NCI-H2029 (cell line): ENCODE results near the gene ATP13A3.
"Not testable (repeated sequence)": the region's sequence is repeated elsewhere in the genome, so short reads cannot be mapped to it uniquely, and the experiment has no call there.

Experiments
- DNase-seq: peaks from one replicate; lab custom pipeline; 2025; lab: John Stamatoyannopoulos, UW

The ATP13A3 gene

DNA sequence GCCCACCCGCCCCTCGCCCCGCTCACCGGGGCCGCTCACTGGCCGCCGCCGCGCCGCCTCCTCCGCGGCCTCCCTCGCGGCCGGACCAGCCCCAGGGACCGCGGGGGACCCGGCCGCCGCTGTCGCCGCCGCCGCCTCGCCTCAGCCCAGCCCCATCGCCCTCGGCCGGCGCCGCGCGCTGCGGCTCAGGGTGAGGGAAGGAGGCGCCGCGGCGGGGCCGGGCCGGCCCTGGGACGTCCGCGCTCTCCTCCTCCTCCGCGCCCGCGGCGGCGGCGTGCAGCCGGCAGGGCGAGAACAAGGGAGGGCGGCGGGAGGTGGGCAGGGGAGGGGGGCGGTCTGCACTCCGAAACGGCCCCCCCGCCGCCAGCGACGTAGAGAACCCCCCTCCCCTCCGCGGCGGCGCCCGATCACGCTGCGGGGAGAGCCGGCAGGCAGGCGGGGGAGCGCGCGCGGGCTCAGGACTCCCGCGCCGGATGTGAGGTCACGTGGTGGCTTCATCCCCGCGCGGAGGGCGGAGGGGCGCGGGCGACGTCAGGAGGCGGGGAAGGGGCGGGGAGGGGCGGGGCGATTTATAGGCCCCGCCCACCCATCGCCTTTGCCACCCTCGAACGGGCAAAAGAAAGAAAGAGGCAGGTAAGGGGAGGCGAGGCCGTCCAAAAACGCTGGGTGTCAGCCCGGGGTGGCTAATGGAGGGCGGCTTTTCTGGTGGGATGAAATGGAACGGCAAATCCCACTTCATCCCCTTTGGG lies at the start of gene ATP13A3:
Gene ATP13A3 (minus strand): TSS at position 463 of the 749 bp plus-strand sequence. CDS start 24,812 bp downstream, outside the sequence.
- DNase-seq = peak; percentile 87

DNA sequence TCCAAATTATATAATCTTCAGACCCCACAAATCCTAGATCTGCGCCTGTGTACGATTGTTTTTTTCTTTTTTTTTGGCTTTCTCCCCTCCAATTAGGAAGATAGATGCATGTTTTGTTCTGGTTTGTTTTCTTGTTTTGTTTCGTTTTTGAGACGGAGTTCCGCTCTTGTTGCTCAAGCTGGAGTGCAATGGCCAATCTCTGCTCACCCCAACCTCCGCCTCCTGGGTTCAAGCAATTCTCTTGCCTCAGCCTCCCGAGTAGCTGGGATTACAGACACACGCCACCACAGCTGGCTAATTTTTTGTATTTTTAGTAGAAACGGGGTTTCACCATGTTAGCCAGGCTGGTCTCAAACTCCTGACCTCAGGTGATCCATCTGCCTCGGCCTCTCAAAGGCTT lies 48.4 kb upstream of the ATP13A3 start:
- not testable (repeated sequence) for DNase-seq

DNA sequence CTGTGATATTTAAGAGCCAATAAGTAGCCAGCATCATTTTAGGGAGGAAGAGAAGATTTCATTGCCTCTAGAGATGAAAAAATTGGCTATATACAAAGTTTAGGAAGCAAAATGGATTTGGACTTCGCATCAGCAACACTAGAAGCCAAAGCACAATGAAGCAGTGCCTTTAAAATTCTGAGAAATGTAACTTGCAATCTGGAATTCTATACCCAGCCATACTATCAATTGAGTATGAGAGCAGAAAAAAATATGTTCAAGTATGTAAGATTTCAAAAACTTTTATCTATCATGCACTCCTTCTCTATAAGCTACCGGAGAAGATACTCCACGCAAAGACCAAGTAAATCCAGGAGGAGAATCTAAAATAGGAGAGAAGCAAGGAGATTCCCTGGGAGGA lies 47.4 kb upstream of the ATP13A3 start:
- DNase-seq = no peak

DNA sequence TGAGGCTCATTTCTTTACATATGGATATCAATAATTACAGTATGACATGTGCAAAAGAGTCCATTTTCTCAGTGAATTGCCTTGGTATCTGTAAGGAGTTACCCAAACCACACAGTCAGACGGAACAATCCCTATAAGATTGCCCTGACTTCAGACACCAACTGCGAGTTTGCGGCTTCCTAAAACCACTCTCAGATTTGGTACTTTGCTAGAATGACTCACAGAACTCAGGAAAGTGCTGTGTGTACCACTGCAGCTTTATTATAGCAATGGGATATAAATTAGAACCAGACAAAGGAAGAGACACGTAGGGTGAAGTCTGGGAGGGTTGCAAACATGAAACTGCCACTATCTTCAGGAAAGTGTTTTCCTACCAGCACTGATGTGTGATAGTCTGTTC lies 45.8 kb upstream of the ATP13A3 start:
- DNase-seq = no peak

DNA sequence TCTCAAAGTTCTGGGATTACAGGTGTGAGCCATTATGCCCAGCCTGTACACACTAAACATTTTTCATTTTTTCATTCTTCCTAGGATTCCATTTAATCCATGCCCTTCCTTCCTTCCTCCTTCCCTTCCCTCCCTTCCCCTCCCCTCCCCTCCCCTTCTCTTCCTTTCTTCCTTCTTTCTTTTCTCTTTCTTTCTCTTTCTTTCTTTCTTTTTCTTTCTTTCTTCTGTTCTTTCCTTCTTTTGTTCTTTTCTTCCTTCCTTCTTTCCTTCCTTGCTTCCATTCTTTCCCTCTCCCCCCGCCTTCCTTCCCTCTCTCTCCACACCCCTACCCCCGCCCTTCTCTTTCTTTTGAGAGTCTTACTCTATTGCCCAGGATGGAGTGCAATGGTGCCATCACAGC lies 40.9 kb upstream of the ATP13A3 start:
- no peak for DNase-seq

DNA sequence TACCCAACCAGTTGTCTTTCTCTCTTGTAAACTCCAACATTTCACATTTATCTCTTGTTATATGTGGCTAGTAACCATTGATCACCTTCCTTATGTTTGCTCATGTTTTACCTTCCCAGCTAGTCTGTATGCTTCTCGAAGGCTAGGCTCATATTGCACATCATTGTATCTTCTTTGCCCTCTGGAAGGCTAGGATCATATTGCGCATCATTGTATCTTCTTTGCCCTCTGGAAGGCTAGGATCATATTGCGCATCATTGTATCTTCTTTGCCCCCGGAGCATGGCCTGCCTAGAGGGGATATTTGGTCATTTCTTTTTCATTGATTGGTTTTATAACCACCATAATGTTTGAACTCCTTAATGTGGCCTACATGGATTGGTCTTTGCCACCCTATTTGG lies 39.4 kb upstream of the ATP13A3 start:
- no peak for DNase-seq

DNA sequence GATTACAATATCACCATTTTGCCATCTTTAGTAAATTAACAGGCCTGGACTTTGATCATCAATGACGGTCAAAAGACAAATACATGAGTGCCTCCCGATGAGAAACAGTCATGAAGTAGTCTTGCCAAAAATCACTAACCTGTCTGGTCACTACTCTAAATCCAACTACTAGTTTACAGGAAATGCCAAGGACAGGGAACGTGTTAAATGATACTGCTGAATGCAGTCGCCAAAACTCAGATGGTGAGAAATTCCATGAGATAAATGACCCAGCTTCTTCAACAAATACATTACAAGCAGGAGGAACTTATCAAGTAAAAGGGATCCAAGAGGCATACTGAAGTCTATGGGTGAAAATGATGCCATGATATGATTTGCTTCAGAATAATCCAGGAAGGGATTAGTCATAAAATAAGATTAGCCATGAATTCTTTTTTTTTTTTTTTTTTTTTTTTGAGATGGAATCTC lies 35.8 kb upstream of the ATP13A3 start:
- no peak for DNase-seq

DNA sequence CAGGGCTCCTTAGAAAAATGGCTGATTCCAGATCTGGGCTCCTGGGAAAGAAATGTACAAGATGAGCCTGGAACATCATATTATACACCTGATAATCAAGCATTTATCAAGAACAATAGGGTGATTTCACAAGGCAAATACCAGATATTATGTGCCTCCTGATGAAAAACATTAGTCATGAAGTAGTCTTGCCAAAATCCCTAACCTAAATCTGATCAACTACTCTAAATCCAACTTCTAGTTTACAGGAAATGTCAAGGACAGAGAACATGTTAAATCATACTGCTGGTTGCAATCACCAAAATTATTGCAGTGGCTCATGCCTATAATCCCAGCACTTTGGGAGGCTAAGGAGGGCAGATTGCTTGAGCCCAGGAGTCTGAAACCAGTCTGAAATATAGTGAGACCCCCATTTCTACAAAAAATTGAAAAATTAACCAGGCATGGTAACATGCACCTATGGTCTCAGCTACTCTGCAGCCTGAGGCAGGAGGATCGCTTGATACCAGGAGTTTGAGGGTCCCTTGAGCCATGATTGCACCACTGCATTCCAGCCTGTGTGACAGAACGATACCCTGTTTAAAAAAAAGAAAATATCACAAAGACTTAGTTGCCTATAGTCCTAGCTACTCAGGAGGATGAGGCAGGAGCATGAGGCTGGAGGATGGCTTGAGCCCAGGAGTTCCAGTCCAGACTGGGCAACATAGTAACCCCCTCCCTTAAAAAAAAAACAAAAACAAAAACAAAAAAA lies 34.9 kb upstream of the ATP13A3 start:
- no peak for DNase-seq

DNA sequence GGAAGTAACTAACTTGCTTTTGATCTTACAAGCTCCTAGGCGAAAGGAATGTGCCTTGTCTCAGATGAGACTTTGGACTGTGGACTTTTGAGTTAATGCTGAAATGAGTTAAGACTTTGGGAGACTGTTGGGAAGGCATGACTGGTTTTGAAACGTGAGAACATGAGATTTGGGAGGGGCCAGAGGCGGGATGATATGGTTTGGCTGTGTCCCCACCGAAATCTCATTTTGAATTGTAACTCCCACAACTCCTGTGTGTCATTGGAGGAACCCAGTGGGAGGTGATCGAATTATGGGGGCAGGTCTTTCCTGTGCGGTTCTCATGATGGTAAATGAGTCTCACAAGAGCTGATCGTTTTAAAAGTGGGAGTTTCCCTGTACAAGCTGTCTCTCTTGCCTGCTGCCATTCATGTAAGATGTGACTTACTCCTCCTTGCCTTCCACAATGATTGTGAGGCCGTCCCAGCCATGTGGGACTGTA lies 33.9 kb upstream of the ATP13A3 start:
- DNase-seq = not testable (repeated sequence)

DNA sequence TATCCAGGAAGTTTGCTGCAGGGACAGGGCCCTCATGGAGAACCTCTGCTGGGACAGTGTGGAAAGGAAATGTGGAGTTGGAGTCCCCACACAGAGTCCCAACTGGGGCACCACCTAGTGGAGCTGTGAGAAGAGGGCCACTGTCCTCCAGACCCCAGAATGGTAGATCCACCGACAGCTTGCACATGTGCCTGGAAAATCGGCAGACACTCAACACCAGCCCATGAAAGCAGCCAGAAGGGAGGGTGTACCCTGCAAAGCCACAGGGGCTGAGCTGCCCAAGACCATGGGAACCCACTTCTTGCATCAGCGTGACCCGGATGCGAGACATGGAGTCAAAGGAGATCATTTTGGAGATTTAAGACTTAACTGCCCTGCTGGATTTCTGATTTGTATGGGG lies 33.4 kb upstream of the ATP13A3 start:
- DNase-seq = not testable (repeated sequence)

DNA sequence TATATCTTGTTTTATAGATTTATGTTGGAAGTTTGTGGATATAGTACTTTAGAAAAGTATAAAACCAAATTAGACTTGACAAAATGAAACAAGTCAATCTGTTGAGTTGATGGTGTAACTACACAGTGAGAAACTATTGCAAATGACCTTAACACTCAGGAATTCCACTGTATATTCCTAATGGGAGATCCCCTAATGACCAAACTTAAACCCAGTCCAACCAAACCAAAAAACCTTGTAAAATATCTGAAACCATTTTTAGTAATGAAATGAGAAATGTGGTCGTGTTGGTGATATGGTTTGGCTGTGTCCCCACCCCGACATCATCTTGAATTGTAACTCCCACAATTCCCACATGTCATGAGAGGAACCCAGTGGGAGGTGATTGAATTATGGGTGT lies 31.9 kb upstream of the ATP13A3 start:
- DNase-seq = no peak

DNA sequence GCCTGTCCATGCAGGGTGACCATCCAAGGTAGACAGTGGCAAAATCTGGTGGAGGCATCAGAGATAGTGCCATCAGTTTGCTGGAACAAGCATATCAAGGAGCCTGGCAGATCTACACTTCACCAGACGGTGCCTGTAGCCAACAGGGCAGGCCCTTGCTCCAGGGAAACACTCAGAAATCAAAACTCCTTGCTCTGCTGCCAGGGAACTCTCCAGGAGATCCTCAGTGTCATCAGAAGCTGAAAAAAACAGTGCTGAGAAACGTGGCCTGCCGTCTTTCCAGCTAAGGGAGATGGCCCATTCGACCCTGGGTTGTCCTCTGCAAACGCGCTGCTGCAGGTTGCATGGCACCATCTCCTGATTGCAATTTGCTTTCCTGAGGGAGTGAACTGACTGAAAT lies 30.5 kb upstream of the ATP13A3 start:
- no peak for DNase-seq

DNA sequence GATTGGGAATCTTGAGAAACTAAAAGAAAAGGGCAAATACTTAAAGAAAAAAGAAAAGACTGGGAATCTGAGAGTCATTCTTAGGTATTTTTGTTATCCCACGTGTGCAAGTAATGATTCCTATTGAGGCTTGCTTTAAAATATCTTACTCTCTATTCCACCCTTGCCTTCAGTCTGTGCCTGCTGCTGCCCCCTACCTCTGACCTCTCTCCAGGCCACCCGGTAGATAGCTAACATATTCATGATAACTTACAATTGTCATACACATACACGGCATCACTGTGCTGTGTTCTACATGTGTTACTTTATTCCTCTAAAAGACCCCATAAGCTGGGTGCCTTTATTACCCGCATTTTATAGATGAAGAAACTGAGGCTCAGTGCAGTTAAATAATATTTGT lies 27.8 kb upstream of the ATP13A3 start:
- DNase-seq = no peak

DNA sequence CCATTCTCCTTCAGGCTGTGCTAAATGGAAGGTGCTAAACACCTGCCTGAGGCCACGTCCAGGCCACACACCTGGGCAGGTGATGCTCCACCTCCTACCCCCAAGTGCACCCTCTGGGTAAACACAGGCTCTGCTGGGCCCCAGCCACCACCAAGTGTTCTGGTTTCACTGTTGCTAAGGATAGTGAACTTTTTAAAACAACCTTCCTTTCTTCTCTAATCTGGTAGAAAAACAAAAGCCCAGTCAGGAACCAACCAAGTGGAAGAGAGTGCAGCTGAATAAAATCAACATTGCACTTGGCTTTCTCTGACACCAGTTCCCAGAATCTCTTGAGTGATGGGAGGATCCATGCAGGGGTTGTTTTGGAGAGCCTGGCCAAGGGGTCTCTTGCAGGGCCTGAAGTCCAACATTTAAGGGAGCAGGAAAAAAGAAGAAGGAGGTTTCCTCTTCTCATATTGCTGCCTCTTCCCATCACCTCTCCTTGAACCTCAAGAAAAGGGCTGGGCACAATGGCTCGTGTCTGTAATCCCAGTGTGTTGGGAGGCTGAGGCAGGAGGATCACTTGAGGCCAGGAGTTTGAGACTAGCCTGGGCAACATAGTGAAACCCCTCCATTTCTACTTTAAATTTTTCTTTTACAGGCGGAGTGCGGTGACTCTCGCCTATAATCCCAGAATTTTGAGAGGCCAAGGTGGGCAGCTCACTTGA lies 26.2 kb upstream of the ATP13A3 start:
- peak; percentile 96 for DNase-seq

DNA sequence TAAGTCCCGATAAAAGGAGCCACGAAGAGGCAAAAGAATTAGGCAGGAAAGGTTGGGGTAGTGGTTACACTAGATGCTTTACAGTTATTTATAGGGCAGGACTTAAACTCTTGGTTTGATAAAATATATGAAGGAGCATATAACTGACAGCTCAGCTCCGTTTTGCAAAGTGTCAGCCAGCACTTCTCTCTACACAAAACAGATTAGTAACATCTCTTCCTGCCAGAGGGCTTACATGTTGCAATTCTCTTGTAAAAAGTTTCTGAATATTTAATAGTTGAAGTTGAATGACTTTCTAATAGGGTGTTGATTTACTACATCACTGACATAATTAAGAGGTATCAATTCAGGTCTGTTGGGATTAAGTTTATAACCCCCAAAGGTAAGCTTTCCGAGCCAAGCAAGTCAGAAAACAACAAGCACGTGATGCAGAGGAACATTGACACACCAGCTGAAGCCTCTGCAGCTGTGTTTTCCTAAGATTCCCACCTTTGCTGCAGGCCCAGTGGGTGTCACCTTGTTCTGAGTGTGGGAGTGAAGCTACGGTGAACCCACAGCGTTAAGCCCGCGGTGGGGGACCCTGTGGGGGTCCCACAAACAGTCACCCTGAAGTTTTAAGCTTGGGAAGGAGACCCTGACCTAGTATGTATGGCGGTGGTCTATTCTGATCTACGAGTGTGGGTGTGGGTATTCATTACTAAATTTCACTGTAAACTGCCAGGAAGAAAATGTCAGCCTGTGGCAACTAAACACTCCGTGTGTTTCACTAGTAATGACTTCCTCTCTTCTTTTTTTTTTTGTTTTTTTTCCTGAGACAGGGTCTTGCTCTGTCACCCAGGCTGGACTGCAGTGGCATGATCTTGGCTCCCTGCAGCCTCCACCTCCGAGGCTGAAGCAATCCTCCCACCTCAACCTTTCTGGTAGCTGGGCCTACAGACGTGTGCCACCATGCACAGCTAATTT lies 22.0 kb upstream of the ATP13A3 start:
- no peak for DNase-seq

DNA sequence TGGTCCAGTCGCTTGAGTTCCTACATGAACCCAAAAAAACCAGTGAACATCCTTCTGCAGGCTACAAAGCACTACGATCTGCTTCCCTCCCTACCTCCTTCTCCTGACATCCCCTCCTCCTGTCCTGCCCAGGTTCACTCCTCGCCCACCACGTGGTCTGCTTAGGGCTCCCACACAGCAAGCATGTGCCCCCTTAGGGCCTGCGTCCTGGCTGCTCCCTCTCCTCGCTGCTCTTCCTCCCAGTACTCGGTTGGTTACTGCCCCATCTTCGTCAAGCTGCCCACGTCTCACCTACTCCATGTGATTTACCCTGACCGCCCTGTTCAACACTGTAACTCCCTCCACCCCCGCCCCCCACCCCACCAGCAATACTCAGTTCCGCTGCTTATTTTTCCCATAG lies 20.8 kb upstream of the ATP13A3 start:
- DNase-seq = no peak

DNA sequence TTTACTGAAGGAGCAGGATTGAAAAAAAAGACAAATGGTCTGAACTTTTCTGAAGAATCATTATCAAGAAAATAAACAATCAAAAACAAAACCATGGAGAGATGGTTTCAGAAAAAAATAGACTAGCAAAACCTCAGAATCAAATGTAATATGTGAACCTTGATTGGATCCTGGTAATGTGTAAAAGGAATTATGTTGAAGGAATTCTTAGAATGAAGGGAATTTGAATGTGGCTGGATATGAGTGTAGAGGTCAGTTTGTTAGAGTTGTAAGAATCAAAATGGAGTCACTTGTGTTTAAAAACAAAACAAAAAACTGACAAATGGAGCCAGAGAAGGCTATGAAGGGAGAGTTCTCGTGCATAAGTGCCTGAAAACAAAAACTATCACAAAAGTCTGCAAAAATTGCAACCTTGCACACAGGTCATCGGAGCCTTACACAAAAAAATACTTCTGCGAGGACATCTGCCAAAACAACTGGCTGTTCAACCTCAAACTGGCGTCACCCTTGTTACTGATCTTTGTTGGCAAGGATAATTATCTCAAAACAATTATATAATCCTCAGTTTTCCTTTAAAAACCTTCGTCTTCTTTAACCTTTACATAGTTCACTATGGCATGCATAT lies 19.1 kb upstream of the ATP13A3 start:
- DNase-seq = no peak

DNA sequence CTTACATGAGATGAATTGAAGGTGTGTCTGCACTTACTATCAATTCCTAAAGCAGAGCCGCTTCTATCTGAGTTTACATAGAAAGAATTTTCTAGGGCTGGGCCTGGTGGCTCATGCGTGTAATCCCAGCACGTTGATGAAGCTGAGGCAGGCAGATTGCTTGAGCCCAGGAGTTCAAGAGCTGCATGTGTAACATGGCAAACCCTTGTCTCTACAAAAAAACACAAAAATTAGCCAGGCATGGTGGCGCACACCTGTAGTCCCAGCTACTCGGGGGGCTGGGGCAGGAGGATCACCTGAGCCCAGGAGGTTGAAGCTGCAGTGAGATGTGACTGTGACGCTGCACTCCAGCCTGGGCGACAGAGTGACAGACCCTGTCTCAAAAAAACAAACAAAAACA lies 18.1 kb upstream of the ATP13A3 start:
- DNase-seq = no peak

DNA sequence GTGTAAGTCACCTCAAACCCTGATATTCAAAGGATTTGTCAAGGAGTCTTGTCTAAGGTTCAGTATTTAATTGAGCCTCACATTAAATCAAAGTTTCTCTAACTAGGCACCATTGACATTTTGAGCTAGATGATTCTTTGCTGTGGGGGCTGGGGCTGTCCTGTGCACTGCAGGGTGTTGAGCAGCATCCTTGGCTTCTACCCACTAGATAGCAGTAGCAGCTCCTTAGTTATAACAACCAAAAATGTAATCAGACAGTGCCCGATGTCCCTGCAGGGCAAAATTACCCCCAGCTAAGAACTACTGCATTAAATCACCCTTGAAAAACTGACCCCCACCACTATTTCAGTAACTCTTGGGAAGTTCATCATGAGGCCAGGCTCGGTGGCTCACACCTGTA lies 17.3 kb upstream of the ATP13A3 start:
- DNase-seq = no peak

DNA sequence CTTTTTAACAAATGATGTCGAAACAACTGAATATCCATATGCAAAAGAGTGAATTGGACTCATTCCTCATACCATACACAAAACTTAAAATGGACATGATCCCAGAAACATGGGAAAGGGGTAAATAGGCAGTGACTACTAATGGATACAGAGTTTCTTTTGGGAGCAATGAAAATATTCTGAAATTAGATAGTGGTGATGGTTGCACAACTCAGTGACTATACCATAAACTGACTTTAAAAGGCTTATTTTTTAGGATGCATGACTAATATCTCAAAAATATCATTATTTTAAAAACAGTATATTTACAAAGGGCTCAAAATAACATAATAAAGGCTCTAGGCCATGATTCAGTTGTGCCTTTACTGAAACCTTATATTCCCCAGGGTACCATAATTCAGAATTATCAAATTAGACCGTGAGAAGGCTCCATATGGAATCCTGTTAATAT lies 16.3 kb upstream of the ATP13A3 start:
- no peak for DNase-seq

DNA sequence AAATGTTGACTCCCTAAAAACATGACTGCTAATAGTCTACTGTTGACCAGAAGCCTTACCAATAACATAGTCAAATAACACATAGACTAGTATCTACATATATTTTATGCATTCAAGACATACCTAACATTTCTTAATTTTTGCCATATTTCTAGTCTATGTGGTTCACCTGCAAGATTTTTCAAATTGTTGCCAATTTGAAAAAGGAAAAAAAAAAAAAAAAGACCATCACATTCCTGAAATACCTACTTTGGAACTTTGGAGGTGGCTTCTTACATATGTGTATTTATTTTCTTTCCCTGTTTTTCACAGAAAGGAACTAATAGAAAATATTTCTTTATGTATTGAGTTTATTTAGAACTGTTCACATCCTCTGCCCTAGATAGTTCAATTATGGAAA lies 13.4 kb upstream of the ATP13A3 start:
- DNase-seq = no peak
